H9 (cell line): Measurements from ENCODE around the gene TRMT11. TPM values are rescaled to one million over a fixed set of nuclear protein-coding genes. Genes with fewer than 3 reads are reported as not detected.

Experiments used
- DNase-seq: peaks from one replicate; pipeline ENCODE4 v3.0.0-alpha.2; 2017
- H2AFZ ChIP-seq: one replicate; pipeline ENCODE4 v1.6.1; 2013; ENCODE audit warnings: mild to moderate bottlenecking, low read length, control low read depth, moderate library complexity
- H2AK5ac ChIP-seq: 2 replicates; pipeline ENCODE4 v1.6.1; 2013; ENCODE audit warnings: low read length, control low read depth, mixed read lengths; ENCODE audit not compliant: insufficient read length
- H2BK120ac ChIP-seq: one replicate; pipeline ENCODE4 v1.6.1; 2013; ENCODE audit warnings: low read depth, mild to moderate bottlenecking, low read length, control low read depth, inconsistent platforms; ENCODE audit not compliant: poor library complexity, severe bottlenecking
- H2BK12ac ChIP-seq: 2 replicates; pipeline ENCODE4 v1.6.1; 2013; ENCODE audit warnings: low read length, control low read depth, mixed read lengths, low read depth; ENCODE audit not compliant: insufficient read length
- H2BK15ac ChIP-seq: 2 replicates; pipeline ENCODE4 v1.6.1; 2013; ENCODE audit warnings: low read depth, low read length, control low read depth
- H2BK20ac ChIP-seq: one replicate; pipeline ENCODE4 v1.6.1; 2013; ENCODE audit warnings: low read depth, mild to moderate bottlenecking, low read length, control low read depth, inconsistent platforms; ENCODE audit not compliant: poor library complexity, severe bottlenecking
- H2BK5ac ChIP-seq: 2 replicates; pipeline ENCODE4 v1.6.1; 2013; ENCODE audit warnings: low read length, control low read depth, mixed read lengths; ENCODE audit not compliant: insufficient read length
- H3K14ac ChIP-seq: 2 replicates; pipeline ENCODE4 v1.6.1; 2013; ENCODE audit warnings: low read length, control low read depth; ENCODE audit not compliant: insufficient read depth
- H3K18ac ChIP-seq: 2 replicates; pipeline ENCODE4 v1.6.1; 2013; ENCODE audit warnings: low read depth, mild to moderate bottlenecking, mixed read lengths, low read length, control low read depth; ENCODE audit not compliant: insufficient read length
- H3K23ac ChIP-seq: 2 replicates; pipeline ENCODE4 v1.6.1; 2013; ENCODE audit warnings: low read length, control low read depth, mixed read lengths, low read depth; ENCODE audit not compliant: insufficient read length
- H3K23me2 ChIP-seq: 2 replicates; pipeline ENCODE4 v1.6.1; 2013; ENCODE audit warnings: low read depth, mild to moderate bottlenecking, mixed read lengths, low read length, control low read depth; ENCODE audit not compliant: insufficient read length, poor library complexity, severe bottlenecking
- H3K27ac ChIP-seq: 2 replicates; pipeline ENCODE4 v1.5.1; 2013; ENCODE audit warnings: low read length, control low read depth, mixed read lengths, low read depth; ENCODE audit not compliant: insufficient read length
- H3K27me3 ChIP-seq: 2 replicates; pipeline ENCODE4 v1.6.1; 2013; ENCODE audit warnings: low read length, control low read depth, inconsistent platforms; ENCODE audit not compliant: insufficient read depth
- H3K4ac ChIP-seq: 2 replicates; pipeline ENCODE4 v1.6.1; 2013; ENCODE audit warnings: low read depth, mild to moderate bottlenecking, control low read depth, inconsistent platforms, low read length, moderate library complexity
- H3K4me1 ChIP-seq: 2 replicates; pipeline ENCODE4 v1.6.1; 2013; ENCODE audit warnings: low read length, control low read depth, inconsistent platforms; ENCODE audit not compliant: insufficient read depth
- H3K4me2 ChIP-seq: 2 replicates; pipeline ENCODE4 v1.6.1; 2013; ENCODE audit warnings: low read length, control low read depth, mixed read lengths; ENCODE audit not compliant: insufficient read length, insufficient read depth
- H3K56ac ChIP-seq: 2 replicates; pipeline ENCODE4 v1.6.1; 2013; ENCODE audit warnings: low read depth, mild to moderate bottlenecking, mixed read lengths, low read length, control low read depth; ENCODE audit not compliant: insufficient read length
- H3K79me1 ChIP-seq: 2 replicates; pipeline ENCODE4 v1.6.1; 2013; ENCODE audit warnings: low read depth, mild to moderate bottlenecking, moderate library complexity, low read length, control low read depth, inconsistent platforms; ENCODE audit not compliant: insufficient read depth, poor library complexity, severe bottlenecking
- H3K79me2 ChIP-seq: 2 replicates; pipeline ENCODE4 v1.6.1; 2013; ENCODE audit warnings: low read length, control low read depth, inconsistent platforms; ENCODE audit not compliant: insufficient read depth
- H3K9ac ChIP-seq: 2 replicates; pipeline ENCODE4 v1.6.1; 2013; ENCODE audit warnings: low read length, control low read depth, mixed read lengths; ENCODE audit not compliant: insufficient read length; ENCODE audit errors: extremely low read depth
- H3K9me3 ChIP-seq: one replicate; pipeline ENCODE4 v1.6.1; 2013; ENCODE audit warnings: low read depth, low read length, inconsistent platforms; ENCODE audit not compliant: control insufficient read depth
- H3T11ph ChIP-seq: one replicate; pipeline ENCODE4 v1.6.1; 2013; ENCODE audit warnings: mild to moderate bottlenecking, low read length, control low read depth, inconsistent platforms
- H4K20me1 ChIP-seq: one replicate; pipeline ENCODE4 v1.6.1; 2013; ENCODE audit not compliant: control insufficient read depth, insufficient read length, insufficient read depth
- H4K5ac ChIP-seq: 2 replicates; pipeline ENCODE4 v1.6.1; 2013; ENCODE audit warnings: low read depth, mild to moderate bottlenecking, mixed read lengths, low read length, control low read depth; ENCODE audit not compliant: insufficient read length
- H4K8ac ChIP-seq: replicated peaks from 2 replicates; pipeline ENCODE4 v1.6.1; 2013; ENCODE audit warnings: low read length, control low read depth, mixed read lengths, low read depth; ENCODE audit not compliant: insufficient read length
- H4K91ac ChIP-seq: 2 replicates; pipeline ENCODE4 v1.6.1; 2013; ENCODE audit warnings: low read depth, mild to moderate bottlenecking, moderate library complexity, mixed read lengths, low read length, control low read depth; ENCODE audit not compliant: insufficient read length
- H3K27ac Mint-ChIP-seq, 3 experiments: 2 replicates in 2 of 3; 3 replicates in 1 of 3; pipeline ENCODE4 v1.8.0; 2020 to 2021; ENCODE audit warnings: mixed read lengths in 3 of 3, mild to moderate bottlenecking in 1 of 3, moderate library complexity in 1 of 3
- H3K27me3 Mint-ChIP-seq: 2 replicates; pipeline ENCODE4 v1.8.0; 2021; ENCODE audit warnings: low read depth, mild to moderate bottlenecking, moderate library complexity, mixed read lengths
- H3K36me3 Mint-ChIP-seq, 3 experiments: 2 replicates in 2 of 3; 3 replicates in 1 of 3; pipeline ENCODE4 v1.8.0; 2020 to 2021; ENCODE audit warnings: low read depth in 3 of 3, mixed read lengths in 3 of 3; ENCODE audit not compliant: insufficient read depth in 1 of 3
- H3K4me1 Mint-ChIP-seq, 2 experiments: 2 replicates each; pipeline ENCODE4 v1.8.0; 2020; ENCODE audit warnings: mixed read lengths in 2 of 2
- H3K4me3 Mint-ChIP-seq, 2 experiments: 2 replicates in 1 of 2; 3 replicates in 1 of 2; pipeline ENCODE4 v1.8.0; 2020 to 2021; ENCODE audit warnings: mild to moderate bottlenecking in 2 of 2, mixed read lengths in 2 of 2, moderate library complexity in 1 of 2
- H3K9me3 Mint-ChIP-seq, 2 experiments: 2 replicates in 1 of 2; 3 replicates in 1 of 2; pipeline ENCODE4 v1.8.0; 2020; ENCODE audit warnings: mild to moderate bottlenecking in 2 of 2, mixed read lengths in 2 of 2, moderate library complexity in 1 of 2
- WGBS: extraction: QIAGEN DNeasy Blood & Tissue Kit; methylation state at CpG from one replicate; pipeline ENCODE4 v1.1.7; 2013; ENCODE audit warnings: missing lambda C conversion rate, low lambda C conversion rate, mixed read lengths; ENCODE audit not compliant: insufficient read length; ENCODE audit errors: extremely low coverage; 5-methylcytosine and 5-hydroxymethylcytosine counted together
- total RNA-seq: library from RNA; stranded (reverse); gene quantifications from 2 replicates; pipeline ENCODE4 v1.2.1, GENCODE V29; 2021
- TF ChIP-seq, protein P1 (sequence below): fragments of 200-600 bp; sonication (generic); conservative IDR thresholded peaks from 3 replicates; pipeline ENCODE4 v1.8.0; 2021; ENCODE audit warnings: antibody characterized with exemption, mild to moderate bottlenecking

Gene TRMT11
- total RNA-seq, 1 experiment from 2014 or later: 31.1 TPM

DNA sequence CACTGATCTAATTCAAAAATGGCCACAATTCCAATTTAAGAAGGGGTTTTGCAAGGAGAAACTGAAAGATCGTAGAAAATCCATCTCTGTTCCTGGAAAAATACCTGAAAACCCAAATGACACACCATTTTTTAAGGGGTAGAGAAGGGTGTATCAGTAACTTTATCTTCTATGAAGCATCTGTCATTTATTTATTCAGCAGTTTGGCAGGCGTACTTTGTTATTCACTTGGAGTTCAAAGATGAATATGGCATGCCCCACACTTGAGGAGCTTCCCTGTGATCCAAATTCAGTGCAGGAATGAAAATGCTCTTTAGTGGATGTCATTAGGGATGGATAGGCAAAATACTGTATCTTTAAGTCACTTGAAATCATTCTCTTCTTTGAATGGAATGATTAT, 22.5 kb upstream of the TRMT11 start:
- H3K4me1 ChIP-seq: no peaks in the 10 kb centered on the region
- H3K23me2 ChIP-seq: no peaks in the 10 kb centered on the region
- H2BK12ac ChIP-seq: no peak overlapping the region
- no peak overlapping the region for H2BK15ac ChIP-seq
- no peak overlapping the region for H3K14ac ChIP-seq
- WGBS: no CpG with 5 or more reads among the region's 2 CpGs
- no peak overlapping the region for H2BK20ac ChIP-seq
- H3K18ac ChIP-seq: no peak overlapping the region
- no peaks in the 10 kb centered on the region for H3K79me1 ChIP-seq
- Mint-ChIP-seq H3K9me3 (no peaks in the 10 kb centered on the region), H3K27ac (no peak overlapping the region), H3K4me1 (no peaks in the 10 kb centered on the region; a peak in 1 of 4 replicates), H3K4me3 (no peak overlapping the region), H3K36me3 (peaks cover 2 to 6% (median 4%) of the 10 kb centered on the region in 3 experiments; a peak in 3 of 7 replicates), H3K27me3 (no peaks in the 10 kb centered on the region)
- no peak overlapping the region for H2BK120ac ChIP-seq
- no peak overlapping the region for H3K23ac ChIP-seq
- H3K4me2 ChIP-seq: no peak overlapping the region
- H4K5ac ChIP-seq: no peak overlapping the region
- no peak overlapping the region for H2BK5ac ChIP-seq
- no peak overlapping the region for H4K91ac ChIP-seq
- no peak overlapping the region for H4K8ac ChIP-seq
- no peak overlapping the region for H3K4ac ChIP-seq
- no peak overlapping the region for H2AK5ac ChIP-seq
- H3K79me2 ChIP-seq: no peaks in the 10 kb centered on the region
- no peak overlapping the region for H3K9ac ChIP-seq
- H3K56ac ChIP-seq: no peak overlapping the region
- no peak for DNase-seq
- H3K27ac ChIP-seq: no peak overlapping the region
- H4K20me1 ChIP-seq: no peaks in the 10 kb centered on the region
- no peak overlapping the region for H2AFZ ChIP-seq
- H3K27me3 ChIP-seq: no peaks in the 10 kb centered on the region
- no peak overlapping the region for H3T11ph ChIP-seq
- TF ChIP-seq, protein P1, sequence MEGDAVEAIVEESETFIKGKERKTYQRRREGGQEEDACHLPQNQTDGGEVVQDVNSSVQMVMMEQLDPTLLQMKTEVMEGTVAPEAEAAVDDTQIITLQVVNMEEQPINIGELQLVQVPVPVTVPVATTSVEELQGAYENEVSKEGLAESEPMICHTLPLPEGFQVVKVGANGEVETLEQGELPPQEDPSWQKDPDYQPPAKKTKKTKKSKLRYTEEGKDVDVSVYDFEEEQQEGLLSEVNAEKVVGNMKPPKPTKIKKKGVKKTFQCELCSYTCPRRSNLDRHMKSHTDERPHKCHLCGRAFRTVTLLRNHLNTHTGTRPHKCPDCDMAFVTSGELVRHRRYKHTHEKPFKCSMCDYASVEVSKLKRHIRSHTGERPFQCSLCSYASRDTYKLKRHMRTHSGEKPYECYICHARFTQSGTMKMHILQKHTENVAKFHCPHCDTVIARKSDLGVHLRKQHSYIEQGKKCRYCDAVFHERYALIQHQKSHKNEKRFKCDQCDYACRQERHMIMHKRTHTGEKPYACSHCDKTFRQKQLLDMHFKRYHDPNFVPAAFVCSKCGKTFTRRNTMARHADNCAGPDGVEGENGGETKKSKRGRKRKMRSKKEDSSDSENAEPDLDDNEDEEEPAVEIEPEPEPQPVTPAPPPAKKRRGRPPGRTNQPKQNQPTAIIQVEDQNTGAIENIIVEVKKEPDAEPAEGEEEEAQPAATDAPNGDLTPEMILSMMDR: no peak
- no peaks in the 10 kb centered on the region for H3K9me3 ChIP-seq
